Hindlimb muscle (tissue), 1 donor: ENCODE data around the gene RPL26. TPM values are rescaled to one million over a fixed set of nuclear protein-coding genes. Genes with fewer than 3 reads are reported as not detected.
"Not testable (repeated sequence)": the region's sequence is repeated elsewhere in the genome, so short reads cannot be mapped to it uniquely, and the experiment has no call there.

Source experiments
- DNase-seq: peaks from one replicate; pipeline ENCODE4 v3.0.0-alpha.2; 2013
- polyA plus RNA-seq: library from polyadenylated mRNA; unstranded; fragments of 120-200 nt; gene quantifications from one replicate; pipeline ENCODE4 v1.2.1, GENCODE V29; 2013; ENCODE audit not compliant: insufficient read length

Gene RPL26
- polyA plus RNA-seq, 1 donor = 2,898 TPM

GRCh38 chr17:8362651-8363332, 20.2 kb downstream of the RPL26 start:
- DNase-seq = no peak

- DNase-seq = no peak
These were observed 22.2 kb downstream of the RPL26 start for GRCh38 chr17:8360751-8361150.

- DNase-seq = no peak
These were observed 22.7 kb downstream of the RPL26 start for GRCh38 chr17:8360260-8360659.

GRCh38 chr17:8359769-8360168, 23.2 kb downstream of the RPL26 start:
- peak; percentile 59 for DNase-seq

- DNase-seq = no peak
These were observed 25.1 kb downstream of the RPL26 start for GRCh38 chr17:8357910-8358309.

- DNase-seq = no peak
These were observed 28.8 kb downstream of the RPL26 start for GRCh38 chr17:8354236-8354635.

GRCh38 chr17:8353736-8354135, 29.3 kb downstream of the RPL26 start:
- no peak for DNase-seq

- DNase-seq = no peak
These were observed 32.7 kb downstream of the RPL26 start for GRCh38 chr17:8350339-8350738.

- not testable (repeated sequence) for DNase-seq
These were observed 36.0 kb downstream of the RPL26 start for GRCh38 chr17:8347001-8347400.

- no peak for DNase-seq
These were observed 36.9 kb downstream of the RPL26 start for GRCh38 chr17:8345951-8346665.

- DNase-seq = no peak
These were observed 37.8 kb downstream of the RPL26 start for GRCh38 chr17:8345052-8345690.

- no peak for DNase-seq
These were observed 41.5 kb downstream of the RPL26 start for GRCh38 chr17:8341456-8341855.

- DNase-seq = no peak
These were observed 43.5 kb downstream of the RPL26 start, which contains the start of gene ODF4 for GRCh38 chr17:8339540-8339939. ODF4 (plus strand) TSS chr17:8339840; CDS start chr17:8340052, 212 bp downstream.

- DNase-seq = no peak
These were observed 44.2 kb downstream of the RPL26 start for GRCh38 chr17:8338753-8339140.

GRCh38 chr17:8337802-8338752, 44.9 kb downstream of the RPL26 start:
- DNase-seq = no peak

- no peak for DNase-seq
These were observed 49.7 kb downstream of the RPL26 start for GRCh38 chr17:8333281-8333680.

- no peak for DNase-seq
These were observed 50.3 kb downstream of the RPL26 start for GRCh38 chr17:8332688-8333087.

- DNase-seq = no peak
These were observed 50.9 kb downstream of the RPL26 start for GRCh38 chr17:8332128-8332527.
